GM18526 (cell line): ENCODE results near the gene MAST4.

Experiments used
- POLR2A ChIP-seq: IDR thresholded peaks from 3 replicates; pipeline ENCODE4 v1.6.1; 2011; ENCODE audit not compliant: insufficient read length; ENCODE audit errors: extremely low read depth

The MAST4 gene

GRCh38 chr5:67102708-67103107, 506.5 kb downstream of the MAST4 start:
- no peak for TF ChIP-seq POLR2A

DNA sequence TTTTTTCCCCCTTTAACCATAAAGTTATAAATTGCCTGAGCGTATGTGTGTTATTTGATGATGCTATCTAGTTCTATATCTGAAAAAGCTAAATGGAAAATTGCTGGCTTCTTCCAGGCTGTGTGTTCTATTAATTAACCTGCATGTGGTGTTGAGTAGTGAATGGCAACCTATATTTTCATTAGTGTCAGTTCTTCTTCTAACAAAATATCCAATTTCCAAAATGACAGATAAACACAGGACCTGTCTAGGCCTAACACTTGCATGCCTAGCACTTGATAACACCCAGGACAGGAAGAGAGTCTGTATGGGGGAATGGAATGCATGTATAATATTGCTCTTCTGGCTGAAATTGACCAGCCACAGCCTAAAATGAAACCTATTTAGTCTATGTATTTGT, 508.7 kb downstream of the MAST4 start:
- TF ChIP-seq POLR2A, result no peak

DNA sequence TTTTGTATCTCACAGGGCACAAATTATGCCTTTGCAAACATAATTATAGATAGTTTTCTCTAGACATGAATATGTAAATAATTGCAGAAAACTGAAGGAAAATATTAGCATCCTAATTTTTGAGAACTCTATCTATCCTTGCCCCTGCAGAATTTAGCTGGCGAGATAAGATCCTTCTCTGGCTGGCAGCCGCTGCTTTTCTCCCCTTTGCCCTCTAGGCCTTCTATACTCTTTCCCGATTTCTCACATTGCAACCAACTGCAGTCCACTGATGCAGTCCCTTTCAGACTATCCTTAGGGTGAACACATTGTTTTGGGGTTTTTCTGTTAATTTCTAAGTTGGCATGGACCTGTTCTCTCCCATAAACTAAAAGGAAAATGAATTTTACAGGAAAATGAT, 509.1 kb downstream of the MAST4 start:
- TF ChIP-seq POLR2A, result no peak

GRCh38 chr5:67106626-67107342, 510.6 kb downstream of the MAST4 start:
- TF ChIP-seq POLR2A, result no peak

GRCh38 chr5:67111779-67112178, 515.6 kb downstream of the MAST4 start:
- no peak for TF ChIP-seq POLR2A

GRCh38 chr5:67115246-67115645, 519.1 kb downstream of the MAST4 start:
- TF ChIP-seq POLR2A, result no peak

GRCh38 chr5:67115817-67116216, 519.6 kb downstream of the MAST4 start:
- TF ChIP-seq POLR2A, result no peak

DNA sequence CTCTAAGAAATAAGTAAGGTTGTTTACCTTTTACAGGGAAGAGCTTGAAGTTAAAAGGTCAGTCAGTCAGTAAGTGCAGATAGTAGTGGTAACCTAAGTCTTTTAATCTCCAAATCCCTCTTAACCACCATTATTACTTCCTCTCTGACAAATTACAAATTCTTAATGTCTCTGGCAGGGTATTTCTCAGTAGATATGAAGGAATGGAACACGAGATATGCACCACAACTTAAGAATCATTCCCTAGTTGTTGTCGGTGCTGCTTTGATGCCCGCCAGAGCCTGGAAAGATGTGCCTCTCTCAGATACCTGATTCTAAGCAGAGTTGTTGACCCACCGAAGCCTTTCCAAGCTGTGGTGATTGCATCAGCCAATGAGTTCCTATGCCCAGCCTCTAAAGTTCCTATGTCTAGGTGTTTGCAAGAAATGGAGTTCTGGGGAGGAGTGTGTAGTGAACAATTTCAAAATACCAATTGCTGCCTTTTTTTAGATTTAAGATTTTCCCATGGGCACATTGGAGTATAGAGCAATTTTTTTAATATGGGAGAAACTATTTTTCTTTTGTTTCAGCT, 521.9 kb downstream of the MAST4 start:
- no peak for TF ChIP-seq POLR2A

- no peak for TF ChIP-seq POLR2A
Measured at GRCh38 chr5:67119010-67119409, 522.8 kb downstream of the MAST4 start.

DNA sequence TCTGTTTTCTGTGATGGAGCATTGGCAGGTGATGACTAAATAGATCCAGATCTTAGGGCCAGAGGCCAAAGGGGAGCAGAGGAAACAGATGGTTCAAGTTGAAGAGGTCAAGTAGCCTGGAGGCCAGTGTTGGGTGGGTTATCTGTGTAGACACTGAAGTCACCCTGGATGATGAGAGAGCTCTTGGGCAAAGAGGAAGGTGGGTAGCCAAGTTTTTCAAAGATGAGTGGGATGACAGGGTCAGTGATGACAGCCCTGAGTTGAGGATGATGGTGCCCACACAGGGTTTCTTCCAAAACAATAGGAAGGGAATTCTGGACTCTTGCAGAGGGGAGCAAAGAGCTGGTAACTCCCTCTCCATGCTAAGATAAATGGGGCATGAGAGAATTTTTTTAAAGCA, 523.8 kb downstream of the MAST4 start:
- TF ChIP-seq POLR2A, result no peak

DNA sequence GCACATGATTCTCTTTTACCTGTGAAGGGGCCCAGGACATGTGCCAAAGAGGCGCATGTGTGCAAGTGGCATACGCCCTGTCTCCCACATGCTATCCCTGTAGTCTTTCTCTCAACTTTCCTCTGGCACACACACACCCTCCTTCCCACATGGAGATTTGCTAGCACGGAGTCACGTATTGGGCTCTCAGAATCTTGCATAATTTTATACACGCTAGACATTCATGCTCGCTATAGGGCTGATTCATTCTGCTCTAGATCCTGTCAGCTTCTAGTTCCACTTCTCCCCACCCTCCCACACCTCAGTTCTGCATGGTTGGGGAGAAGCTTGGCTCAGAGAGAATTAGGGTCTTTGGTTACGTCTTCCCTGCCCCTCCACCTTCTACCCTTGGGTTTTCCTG, 527.6 kb downstream of the MAST4 start:
- TF ChIP-seq POLR2A, result no peak

- no peak for TF ChIP-seq POLR2A
Measured at GRCh38 chr5:67124556-67124955, 528.4 kb downstream of the MAST4 start.

DNA sequence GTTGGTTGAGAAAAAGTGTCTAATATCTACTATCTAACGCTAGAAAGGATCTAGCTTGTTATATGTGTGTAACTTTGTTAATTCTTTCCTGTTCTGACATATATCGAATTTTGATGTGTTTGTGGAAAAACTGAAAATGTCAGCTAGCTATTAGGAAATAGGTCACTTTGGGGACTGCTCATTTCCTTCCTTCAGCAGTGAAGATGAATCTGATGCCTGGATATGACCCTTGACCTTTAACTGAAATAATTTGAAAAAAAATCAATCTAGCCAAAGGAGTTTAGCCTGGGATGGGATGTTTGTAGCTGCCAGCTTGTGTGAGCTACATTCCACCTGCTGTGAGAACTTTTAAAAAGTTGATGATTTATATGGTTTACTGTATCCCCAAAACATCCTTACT, 533.6 kb downstream of the MAST4 start:
- TF ChIP-seq POLR2A, result no peak

DNA sequence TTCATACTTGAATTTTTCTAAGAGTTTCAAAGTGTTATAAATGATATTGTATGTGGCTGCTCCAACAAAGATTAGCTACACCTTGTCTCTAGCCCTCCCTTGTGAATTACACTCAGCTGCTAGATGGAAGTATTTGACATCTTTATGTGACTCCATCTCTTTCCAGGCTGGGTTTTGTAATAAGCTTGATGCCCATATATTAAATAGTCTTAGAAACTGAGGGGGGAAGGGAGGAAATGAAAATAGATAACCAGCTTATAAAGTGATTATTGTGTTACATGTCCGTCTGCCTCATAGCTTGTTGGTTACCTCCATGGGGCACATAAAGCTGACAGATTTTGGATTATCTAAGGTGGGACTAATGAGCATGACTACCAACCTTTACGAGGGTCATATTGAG, 537.0 kb downstream of the MAST4 start:
- TF ChIP-seq POLR2A, result no peak

DNA sequence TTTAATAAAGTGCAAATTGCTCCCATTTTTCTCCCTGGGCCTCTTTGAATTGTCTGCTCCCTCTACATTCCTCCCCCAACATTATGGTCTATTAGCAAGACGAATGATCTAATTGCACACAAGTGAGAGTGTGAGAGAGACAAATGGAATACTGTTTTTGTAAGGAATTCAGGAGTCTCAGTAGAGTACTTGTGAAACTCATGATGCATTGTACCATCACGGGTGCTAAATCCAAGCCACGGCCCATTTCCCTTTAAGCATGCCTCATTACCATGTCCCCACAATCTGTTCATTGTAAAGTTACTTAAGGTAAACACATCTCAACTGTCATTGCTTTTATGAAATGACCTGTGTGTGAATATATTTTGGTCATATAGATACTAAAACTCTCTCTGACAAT, 537.6 kb downstream of the MAST4 start:
- no peak for TF ChIP-seq POLR2A

- no peak for TF ChIP-seq POLR2A
Measured at GRCh38 chr5:67135381-67135984, 539.3 kb downstream of the MAST4 start.

- no peak for TF ChIP-seq POLR2A
Measured at GRCh38 chr5:67139030-67139429, 542.8 kb downstream of the MAST4 start.

- TF ChIP-seq POLR2A, result no peak
Measured at GRCh38 chr5:67140413-67140812, 544.2 kb downstream of the MAST4 start.
